A549 treated with Mapracorat at 1 μM for 4 hours (cell line): ENCODE results near the gene SYNGR4. TPM values are rescaled to one million over a fixed set of nuclear protein-coding genes. Genes with fewer than 3 reads are reported as not detected.

ENCODE experiments used
- total RNA-seq: library from RNA; stranded (reverse); fragments of 200-300 nt; extraction: Qiagen RNA extraction; gene quantifications from 5 replicates; pipeline ENCODE4 v1.2.3, GENCODE V29; 2022

Gene SYNGR4, protein sequence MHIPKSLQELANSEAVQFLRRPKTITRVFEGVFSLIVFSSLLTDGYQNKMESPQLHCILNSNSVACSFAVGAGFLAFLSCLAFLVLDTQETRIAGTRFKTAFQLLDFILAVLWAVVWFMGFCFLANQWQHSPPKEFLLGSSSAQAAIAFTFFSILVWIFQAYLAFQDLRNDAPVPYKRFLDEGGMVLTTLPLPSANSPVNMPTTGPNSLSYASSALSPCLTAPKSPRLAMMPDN
- 2.1 to 4.6 TPM (median 2.9 TPM) in 5 replicates for total RNA-seq

DNA sequence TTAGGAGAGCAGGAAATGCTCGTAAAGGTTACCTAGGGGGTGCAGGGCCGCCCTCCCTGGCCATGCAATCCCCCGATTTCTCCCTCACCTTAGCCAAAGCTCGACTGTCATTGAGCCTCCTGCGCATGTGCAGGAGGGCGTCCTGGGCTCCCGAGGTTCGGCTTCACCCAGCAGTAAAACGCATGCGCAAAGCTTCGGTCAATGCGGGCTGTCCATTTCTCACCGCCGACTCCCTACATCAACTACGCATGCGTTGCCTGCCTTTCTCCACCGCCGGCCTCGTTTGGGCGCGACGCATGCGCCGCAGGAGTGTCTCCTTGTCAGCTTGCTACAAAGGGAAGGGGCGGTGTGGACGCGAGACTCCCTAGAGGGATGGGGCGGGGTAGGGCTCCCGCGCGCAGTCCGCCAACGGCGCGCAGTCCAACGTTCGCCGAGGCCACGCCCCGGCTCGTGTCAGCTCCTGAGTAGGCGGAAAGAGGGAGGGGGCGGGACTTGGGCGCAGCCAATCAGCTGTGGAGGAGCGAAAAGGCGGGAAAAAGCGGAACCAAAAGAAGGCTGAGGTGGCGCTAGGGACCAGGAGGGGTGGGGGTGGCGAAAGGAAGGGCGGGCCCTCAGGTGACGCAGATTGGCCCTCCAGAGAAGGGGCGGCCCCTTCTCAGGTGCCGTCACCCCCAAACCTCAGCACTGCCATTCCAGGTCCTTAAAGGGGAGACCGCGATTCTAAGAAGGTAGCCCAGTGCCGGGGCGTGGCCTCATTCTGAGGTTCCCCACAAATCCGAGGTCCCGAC is at the start of gene SYNGR4, which contains the start of gene TMEM143:
TSS of gene SYNGR4 (plus strand) at position 558 of the 788 bp plus-strand sequence. CDS start 1,476 bp downstream, outside the sequence.
TSS of gene TMEM143 (minus strand) at position 131 of the 788 bp plus-strand sequence. CDS start at position 111, 20 bp downstream.

DNA sequence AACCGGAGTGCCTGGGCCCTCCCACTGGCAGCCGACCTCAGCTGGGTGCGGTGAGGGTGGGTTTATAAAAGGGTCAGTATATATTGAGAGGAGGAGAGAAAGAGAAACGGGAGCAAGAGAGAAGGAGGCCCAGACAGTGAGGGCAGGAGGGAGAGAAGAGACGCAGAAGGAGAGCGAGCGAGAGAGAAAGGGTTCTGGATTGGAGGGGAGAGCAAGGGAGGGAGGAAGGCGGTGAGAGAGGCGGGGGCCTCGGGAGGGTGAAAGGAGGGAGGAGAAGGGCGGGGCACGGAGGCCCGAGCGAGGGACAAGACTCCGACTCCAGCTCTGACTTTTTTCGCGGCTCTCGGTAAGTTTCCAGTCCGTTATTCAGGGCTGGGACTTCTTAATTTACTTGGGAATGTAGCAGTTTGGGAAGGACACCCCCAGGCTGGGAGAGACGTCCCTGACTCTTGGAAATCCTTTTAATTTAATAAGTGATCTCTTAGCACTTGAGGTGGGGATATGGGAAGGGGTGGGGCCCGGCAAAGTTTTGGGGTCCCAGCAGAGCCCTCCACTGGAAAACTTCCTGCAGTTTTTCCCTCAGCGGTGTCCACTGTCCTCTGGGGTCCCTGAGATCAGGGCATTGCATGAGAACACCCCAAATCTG is 38.8 kb upstream of the SYNGR4 start, which contains the start of gene EMP3:
TSS of gene EMP3 (plus strand) at position 288 of the 646 bp plus-strand sequence. CDS start 1,293 bp downstream, outside the sequence.

DNA sequence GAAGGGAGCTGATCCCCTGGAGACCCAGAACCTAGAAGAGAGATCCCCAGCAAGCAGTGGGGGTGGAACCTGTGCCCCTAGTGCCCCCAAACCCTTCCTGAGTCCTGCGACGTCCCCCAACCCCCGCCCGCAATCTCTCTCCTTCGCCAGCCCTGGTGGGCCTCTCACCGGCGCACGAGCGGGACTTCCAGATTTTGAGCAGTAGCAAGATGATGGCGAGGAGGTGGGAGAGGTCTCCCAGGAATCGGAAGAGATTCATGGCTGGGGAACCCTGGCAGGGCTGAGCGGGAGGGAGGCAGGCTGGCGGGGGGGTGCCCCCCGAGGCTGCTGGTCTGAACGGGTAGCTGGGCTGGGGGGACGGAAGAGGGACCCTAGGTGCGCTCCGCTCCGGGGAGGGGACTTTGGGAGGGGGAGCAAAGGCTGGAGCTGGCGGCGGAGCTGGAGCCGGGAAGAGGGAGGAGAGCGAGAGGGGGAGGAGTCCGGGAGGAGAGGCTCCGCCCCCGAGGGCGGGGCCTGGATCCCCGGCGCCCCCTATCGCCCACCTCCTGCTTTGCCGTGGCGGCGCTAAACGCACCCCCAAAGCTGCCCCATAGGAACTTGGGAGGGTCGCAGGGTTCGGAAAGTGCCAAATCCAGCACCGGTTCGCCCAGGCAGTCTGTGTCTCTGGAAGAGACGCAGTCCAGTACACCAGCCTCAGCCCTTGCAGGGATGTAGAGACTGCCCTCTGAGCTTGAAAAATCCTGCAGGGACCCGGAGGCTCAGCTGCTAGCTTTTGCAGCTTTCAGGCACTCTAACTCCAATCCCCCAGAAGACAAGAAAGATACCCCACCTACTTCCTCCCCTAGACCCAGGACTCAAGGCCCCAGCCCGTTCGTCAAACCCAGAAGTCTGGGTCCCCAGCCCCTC is 27.2 kb downstream of the SYNGR4 start, which contains the start of gene KDELR1:
TSS of gene KDELR1 (minus strand) at position 452 of the 906 bp plus-strand sequence. CDS start at position 259, 193 bp downstream.

DNA sequence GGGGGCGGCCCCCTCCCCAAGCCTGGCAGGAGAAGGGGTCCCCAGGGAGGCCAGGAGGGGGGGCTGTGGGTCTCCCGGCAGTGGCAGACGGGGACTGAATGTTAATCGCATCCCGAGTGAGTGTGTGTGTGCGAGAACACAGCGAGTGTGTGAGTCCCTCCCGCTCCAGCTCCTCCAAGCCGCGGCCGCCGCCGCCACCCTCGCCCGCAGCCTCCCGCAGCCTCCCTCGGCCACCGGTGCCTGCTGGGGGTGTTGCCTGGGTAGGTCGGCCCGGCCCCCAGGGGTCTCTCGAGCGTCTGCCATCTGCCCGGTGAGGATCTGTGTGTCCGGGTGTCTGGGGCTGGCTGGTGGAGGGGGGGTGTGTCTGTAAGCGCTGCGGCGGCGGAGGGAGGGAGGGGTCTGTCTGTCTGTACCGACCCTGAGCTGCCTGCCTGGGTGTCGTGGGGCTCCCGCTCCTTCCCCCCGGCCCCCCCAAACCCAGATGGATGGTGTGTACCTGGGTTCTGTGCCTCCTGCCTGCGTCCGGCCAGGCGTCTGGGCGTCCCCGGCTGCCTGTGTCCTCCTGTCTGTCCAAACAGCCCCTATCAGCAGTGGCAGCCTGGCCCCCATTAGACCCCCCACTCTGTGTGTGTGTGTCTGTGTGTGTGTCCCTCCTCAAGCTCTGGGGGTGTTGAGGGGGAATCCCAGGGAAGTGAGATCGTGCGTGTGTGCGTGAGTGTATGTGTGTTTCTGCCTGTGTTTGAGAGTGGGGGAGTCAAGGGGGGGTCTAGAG is 29.6 kb downstream of the SYNGR4 start, which contains the start of gene GRIN2D:
TSS of gene GRIN2D (plus strand) at position 110 of the 772 bp plus-strand sequence. CDS start 4,725 bp downstream, outside the sequence.

Other genes with a start within 250 kb of the SYNGR4 start
- gene LIG1, start 194.0 kb upstream of the SYNGR4 start, total RNA-seq: 58.9 to 76.8 TPM (median 62.7 TPM) in 5 replicates
- gene ZSWIM9, start 193.7 kb upstream of the SYNGR4 start, total RNA-seq: 4.9 to 7.0 TPM (median 7.0 TPM) in 5 replicates
- 13.6 to 17.6 TPM (median 16.6 TPM) in 5 replicates for gene CARD8, start 108.5 kb upstream of the SYNGR4 start, total RNA-seq
- 7.2 to 8.4 TPM (median 7.5 TPM) in 5 replicates for gene ZNF114, start 94.3 kb upstream of the SYNGR4 start, total RNA-seq
- gene EMP3, start 38.8 kb upstream of the SYNGR4 start, total RNA-seq: 431 to 510 TPM (median 452 TPM) in 5 replicates
- 2.4 to 6.2 TPM (median 3.8 TPM) in 5 replicates for gene TMEM143, start 427 bp upstream of the SYNGR4 start, total RNA-seq
- gene KDELR1, start 27.2 kb downstream of the SYNGR4 start, total RNA-seq: 356 to 429 TPM (median 400 TPM) in 5 replicates
- 5.5 to 9.7 TPM (median 8.9 TPM) in 5 replicates for gene GRIN2D, start 29.3 kb downstream of the SYNGR4 start, total RNA-seq
- 97.2 to 126 TPM (median 111 TPM) in 5 replicates for gene GRWD1, start 81.6 kb downstream of the SYNGR4 start, total RNA-seq
- 0.77 to 2.1 TPM (median 1.1 TPM) in 5 replicates for gene KCNJ14, start 91.2 kb downstream of the SYNGR4 start, total RNA-seq
- gene CYTH2, start 105.0 kb downstream of the SYNGR4 start, total RNA-seq: 55.3 to 69.3 TPM (median 62.3 TPM) in 5 replicates
- gene LMTK3, start 147.5 kb downstream of the SYNGR4 start, total RNA-seq: 2.1 to 5.4 TPM (median 4.9 TPM) in 5 replicates
- gene SULT2B1, start 187.8 kb downstream of the SYNGR4 start, total RNA-seq: 14.1 to 18.6 TPM (median 16.0 TPM) in 5 replicates
- gene SPACA4, start 242.4 kb downstream of the SYNGR4 start, total RNA-seq: not detected in 5 replicates